ENCODE measurements around the gene AMOTL1. TPM values are rescaled to one million over a fixed set of nuclear protein-coding genes. Genes with fewer than 3 reads are reported as not detected.

The AMOTL1 gene
- polyA plus RNA-seq, 3 donors, result 39.9 to 47.8 (median 45.4) TPM

GRCh38 chr11:94740083-94741021 is 27.8 kb upstream of the AMOTL1 start:
- peak; percentile 64 for DNase-seq

- peak; percentile 74 for DNase-seq
These were observed 27.0 kb upstream of the AMOTL1 start for GRCh38 chr11:94741022-94741679.

GRCh38 chr11:94742665-94743064 is 25.5 kb upstream of the AMOTL1 start:
- no peak for DNase-seq

GRCh38 chr11:94746721-94747120 is 21.4 kb upstream of the AMOTL1 start:
- no peak for DNase-seq

GRCh38 chr11:94747146-94747545 is 21.0 kb upstream of the AMOTL1 start:
- no peak for DNase-seq

- DNase-seq, result no peak
These were observed 20.5 kb upstream of the AMOTL1 start for GRCh38 chr11:94747601-94748041.

GRCh38 chr11:94749369-94749768 is 18.8 kb upstream of the AMOTL1 start:
- no peak for DNase-seq

- DNase-seq, result no peak
These were observed 17.6 kb upstream of the AMOTL1 start for GRCh38 chr11:94750319-94751217.

- no peak for DNase-seq
These were observed 16.9 kb upstream of the AMOTL1 start for GRCh38 chr11:94751218-94751609.

GRCh38 chr11:94751786-94752185 is 16.4 kb upstream of the AMOTL1 start:
- no peak for DNase-seq

- DNase-seq, result no peak
These were observed 14.5 kb upstream of the AMOTL1 start for GRCh38 chr11:94753630-94754029.

- no peak for DNase-seq
These were observed 13.8 kb upstream of the AMOTL1 start for GRCh38 chr11:94754335-94754734.

- DNase-seq, result no peak
These were observed 13.3 kb upstream of the AMOTL1 start for GRCh38 chr11:94754819-94755218.

- DNase-seq, result no peak
These were observed 12.7 kb upstream of the AMOTL1 start for GRCh38 chr11:94755494-94755893.

- no peak for DNase-seq
These were observed 11.0 kb upstream of the AMOTL1 start for GRCh38 chr11:94757037-94757735.

GRCh38 chr11:94758666-94759065 is 9.5 kb upstream of the AMOTL1 start:
- no peak for DNase-seq

GRCh38 chr11:94759522-94759921 is 8.6 kb upstream of the AMOTL1 start:
- DNase-seq, result no peak

GRCh38 chr11:94760296-94760695 is 7.9 kb upstream of the AMOTL1 start:
- no peak for DNase-seq

GRCh38 chr11:94762208-94762607 is 5.9 kb upstream of the AMOTL1 start:
- DNase-seq, result no peak

- no peak for DNase-seq
These were observed 5.2 kb upstream of the AMOTL1 start for GRCh38 chr11:94762995-94763394.

- DNase-seq, result no peak
These were observed 1.4 kb upstream of the AMOTL1 start for GRCh38 chr11:94766713-94767206.

Data from renal pelvis (tissue), 4 donors.